Measurements from ENCODE around the gene FBXL19. TPM values are rescaled to one million over a fixed set of nuclear protein-coding genes. Genes with fewer than 3 reads are reported as not detected.
A peak's percentile ranks its signal among the peaks of the same experiment; 100 is the strongest.

FBXL19 gene
- total RNA-seq, 1 experiment from 2014 or later, result 70.8 TPM

GRCh38 chr16:30893744-30894539 is 29.4 kb upstream of the FBXL19 start, which contains the start of gene BCL7C:
Gene BCL7C (minus strand): TSS chr16:30894077. CDS start chr16:30893944, 133 bp downstream.
- H2AFZ ChIP-seq, result peak within 1 kb of the TSS; percentile 87
- H3K4me2 ChIP-seq, result peak within 1 kb of the TSS; percentile 94
- ChIA-PET CTCF (interaction anchor here (0.5 to 0.6 kb wide), 2 partner anchors 40 to 198 kb away, joined by 3 to 4 read pairs; no protein-coding TSS in a partner anchor), POLR2A (ENCODE audit: unreplicated experiment) (interaction anchor here (0.7 kb wide), 1 partner anchor 13 kb away, joined by 3 read pairs; no protein-coding TSS in a partner anchor)
- peaks cover 9% of the 10 kb centered on the region for H3K79me2 ChIP-seq (ENCODE audit: low read depth)
- H3K9me2 ChIP-seq (ENCODE audit: insufficient read depth), result no peaks in the 10 kb centered on the region
- no peak for TF ChIP-seq EZH2 (IDR thresholded peaks at IDR 0.05; ENCODE audit: low read depth)
- TF ChIP-seq, protein P1, sequence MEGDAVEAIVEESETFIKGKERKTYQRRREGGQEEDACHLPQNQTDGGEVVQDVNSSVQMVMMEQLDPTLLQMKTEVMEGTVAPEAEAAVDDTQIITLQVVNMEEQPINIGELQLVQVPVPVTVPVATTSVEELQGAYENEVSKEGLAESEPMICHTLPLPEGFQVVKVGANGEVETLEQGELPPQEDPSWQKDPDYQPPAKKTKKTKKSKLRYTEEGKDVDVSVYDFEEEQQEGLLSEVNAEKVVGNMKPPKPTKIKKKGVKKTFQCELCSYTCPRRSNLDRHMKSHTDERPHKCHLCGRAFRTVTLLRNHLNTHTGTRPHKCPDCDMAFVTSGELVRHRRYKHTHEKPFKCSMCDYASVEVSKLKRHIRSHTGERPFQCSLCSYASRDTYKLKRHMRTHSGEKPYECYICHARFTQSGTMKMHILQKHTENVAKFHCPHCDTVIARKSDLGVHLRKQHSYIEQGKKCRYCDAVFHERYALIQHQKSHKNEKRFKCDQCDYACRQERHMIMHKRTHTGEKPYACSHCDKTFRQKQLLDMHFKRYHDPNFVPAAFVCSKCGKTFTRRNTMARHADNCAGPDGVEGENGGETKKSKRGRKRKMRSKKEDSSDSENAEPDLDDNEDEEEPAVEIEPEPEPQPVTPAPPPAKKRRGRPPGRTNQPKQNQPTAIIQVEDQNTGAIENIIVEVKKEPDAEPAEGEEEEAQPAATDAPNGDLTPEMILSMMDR (conservative IDR thresholded peaks at IDR 0.05), result peak; percentile 47; the same call in 1 of the 2 replicates
- no peaks in the 10 kb centered on the region for H3K36me3 ChIP-seq (ENCODE audit: low read depth)
- no peaks in the 10 kb centered on the region for H3K9me3 ChIP-seq (ENCODE audit: insufficient read depth, low read depth)
- peak within 1 kb of the TSS; percentile 88 for H3K27ac ChIP-seq
- peaks cover 34% of the 10 kb centered on the region for H3K4me1 ChIP-seq (replicated peaks; ENCODE audit: insufficient read depth)
- intact Hi-C loops (cut with micrococcal nuclease; ENCODE audit: unreplicated experiment), result loop anchor here (1.0 to 2.0 kb wide), 3 partner anchors 19 to 153 kb away; no protein-coding TSS in a partner anchor
- peak within 1 kb of the TSS; percentile 89 for H3K4me3 ChIP-seq
- peaks cover 32% of the 10 kb centered on the region for H3F3A ChIP-seq (ENCODE audit: insufficient read depth, low read depth)
- DNase-seq, result peak; percentile 73 to 98
- H4K20me1 ChIP-seq (ENCODE audit: insufficient read depth), result no peaks in the 10 kb centered on the region
- H3K27me3 ChIP-seq (ENCODE audit: insufficient read depth, low read depth), result no peaks in the 10 kb centered on the region
- no TSS peak for BruUV-seq (replicated peaks)

- intact Hi-C loops (cut with micrococcal nuclease; ENCODE audit: unreplicated experiment), result loop anchor here (1.0 to 5.0 kb wide), 4 partner anchors 19 to 242 kb away; partner anchors contain the start of gene PRR14
- Histone ChIP-seq H3K4me1 (replicated peaks; ENCODE audit: insufficient read depth) (peaks cover 34% of the 10 kb centered on the region), H3F3A (ENCODE audit: insufficient read depth, low read depth) (peaks cover 32% of the 10 kb centered on the region), H3K27me3 (ENCODE audit: insufficient read depth, low read depth) (no peaks in the 10 kb centered on the region), H3K4me2 (peak overlapping the region; percentile 83), H3K79me2 (ENCODE audit: low read depth) (peaks cover 9% of the 10 kb centered on the region), H2AFZ (peak overlapping the region; percentile 82), H3K9me3 (ENCODE audit: insufficient read depth, low read depth) (no peaks in the 10 kb centered on the region), H4K20me1 (ENCODE audit: insufficient read depth) (no peaks in the 10 kb centered on the region), H3K9me2 (ENCODE audit: insufficient read depth) (no peaks in the 10 kb centered on the region), H3K36me3 (ENCODE audit: low read depth) (no peaks in the 10 kb centered on the region), H3K27ac (peak overlapping the region; percentile 88), H3K4me3 (peak overlapping the region; percentile 45; the same call in 1 of the 2 replicates)
- POLR2A ChIA-PET (ENCODE audit: unreplicated experiment), result no interaction called here
- TSS peak; percentile 48 for BruUV-seq (replicated peaks)
- no peak for DNase-seq
- no peak for TF ChIP-seq EZH2 (IDR thresholded peaks at IDR 0.05; ENCODE audit: low read depth)
- TF ChIP-seq, protein P1 (conservative IDR thresholded peaks at IDR 0.05), result 0 out of 2 replicates have a peak, but pooled peaks have one; percentile 15
- CTCF ChIA-PET, result no interaction called here
Measured at GRCh38 chr16:30894540-30895368, 28.6 kb upstream of the FBXL19 start.
